ENCODE data around the gene RAD18.

RAD18 gene

DNA sequence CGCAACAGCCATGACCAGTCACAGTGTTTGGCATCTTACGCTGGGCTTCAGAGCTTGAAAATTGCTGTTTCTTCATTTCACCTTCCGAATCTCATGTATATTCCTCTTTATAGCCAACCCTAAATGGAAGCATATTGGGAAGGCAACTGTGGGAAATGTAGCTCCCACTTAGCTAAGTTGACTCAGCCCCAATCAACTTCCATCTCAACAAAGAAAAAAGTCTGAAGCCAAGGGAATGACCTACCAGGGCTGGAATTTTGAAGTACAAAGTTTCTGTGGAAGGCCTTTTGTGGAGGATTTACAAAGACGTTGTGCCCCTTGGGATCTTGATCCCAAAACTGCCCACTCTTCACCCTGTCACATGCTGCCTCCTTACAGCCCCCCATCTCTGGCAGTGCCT is 108.6 kb downstream of the RAD18 start:
- POLR2A ChIA-PET = no interaction called here
- TF ChIP-seq, protein P1, sequence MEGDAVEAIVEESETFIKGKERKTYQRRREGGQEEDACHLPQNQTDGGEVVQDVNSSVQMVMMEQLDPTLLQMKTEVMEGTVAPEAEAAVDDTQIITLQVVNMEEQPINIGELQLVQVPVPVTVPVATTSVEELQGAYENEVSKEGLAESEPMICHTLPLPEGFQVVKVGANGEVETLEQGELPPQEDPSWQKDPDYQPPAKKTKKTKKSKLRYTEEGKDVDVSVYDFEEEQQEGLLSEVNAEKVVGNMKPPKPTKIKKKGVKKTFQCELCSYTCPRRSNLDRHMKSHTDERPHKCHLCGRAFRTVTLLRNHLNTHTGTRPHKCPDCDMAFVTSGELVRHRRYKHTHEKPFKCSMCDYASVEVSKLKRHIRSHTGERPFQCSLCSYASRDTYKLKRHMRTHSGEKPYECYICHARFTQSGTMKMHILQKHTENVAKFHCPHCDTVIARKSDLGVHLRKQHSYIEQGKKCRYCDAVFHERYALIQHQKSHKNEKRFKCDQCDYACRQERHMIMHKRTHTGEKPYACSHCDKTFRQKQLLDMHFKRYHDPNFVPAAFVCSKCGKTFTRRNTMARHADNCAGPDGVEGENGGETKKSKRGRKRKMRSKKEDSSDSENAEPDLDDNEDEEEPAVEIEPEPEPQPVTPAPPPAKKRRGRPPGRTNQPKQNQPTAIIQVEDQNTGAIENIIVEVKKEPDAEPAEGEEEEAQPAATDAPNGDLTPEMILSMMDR (IDR thresholded peaks at IDR 0.05; ENCODE audit: control extremely low read depth, extremely low read depth, low read depth, missing control alignments) = no peak
- CTCF ChIA-PET = interaction anchor here (1.3 to 2.1 kb wide), 3 partner anchors 12 to 86 kb away, joined by 3 to 5 read pairs (median 5); partner anchors contain the start of gene OXTR
- DNase-seq (ENCODE audit: extremely low spot score) = no peak

DNA sequence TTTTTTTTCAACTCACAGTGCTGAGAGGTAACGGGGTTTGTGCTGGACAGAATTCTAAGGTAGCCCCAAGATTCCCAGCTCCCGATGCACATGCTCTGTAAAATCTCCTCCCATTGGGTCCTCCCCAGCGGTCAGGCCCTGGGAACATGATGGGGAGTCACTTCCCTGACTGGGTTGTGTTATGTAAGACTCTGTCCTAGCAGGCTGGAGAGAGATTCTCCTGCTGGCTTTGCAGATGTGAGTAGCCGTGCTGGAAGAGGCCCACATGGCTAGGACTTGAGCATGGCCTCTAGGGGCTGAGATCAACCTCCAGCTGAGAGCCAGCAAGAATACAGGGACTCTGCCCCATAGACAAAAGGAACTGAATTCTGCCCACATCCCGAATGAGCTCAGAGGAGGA is 110.2 kb downstream of the RAD18 start:
- TF ChIP-seq, protein P1 (IDR thresholded peaks at IDR 0.05; ENCODE audit: control extremely low read depth, extremely low read depth, low read depth, missing control alignments) = no peak
- CTCF ChIA-PET = interaction anchor here (0.9 to 1.2 kb wide), 2 partner anchors 12 to 20 kb away, joined by 3 to 4 read pairs; no protein-coding TSS in a partner anchor
- DNase-seq (ENCODE audit: extremely low spot score) = no peak
- POLR2A ChIA-PET = no interaction called here

DNA sequence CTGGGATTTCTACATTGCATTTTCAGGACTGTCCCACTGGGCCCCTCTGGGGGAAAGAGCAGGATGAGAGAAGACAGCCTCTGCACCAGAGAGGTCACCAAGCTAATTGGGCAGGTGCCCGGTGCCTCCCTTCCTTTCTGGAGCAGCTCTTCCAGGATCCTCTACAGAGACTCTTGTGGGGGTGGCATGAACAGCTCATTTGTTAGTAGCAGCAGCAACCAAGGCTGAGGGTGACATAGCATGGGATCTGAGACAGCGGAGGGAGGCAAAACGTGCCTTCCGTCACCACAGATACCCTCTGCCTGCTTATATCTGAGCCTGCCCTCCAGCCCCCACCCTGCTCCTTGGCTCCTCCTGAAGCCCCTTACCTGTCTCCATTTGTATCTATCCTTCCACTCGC is 110.8 kb downstream of the RAD18 start:
- no peak for DNase-seq (ENCODE audit: extremely low spot score)
- TF ChIP-seq, protein P1 (IDR thresholded peaks at IDR 0.05; ENCODE audit: control extremely low read depth, extremely low read depth, low read depth, missing control alignments) = no peak
- CTCF ChIA-PET = interaction anchor here (0.9 kb wide), 1 partner anchor 12 kb away, joined by 3 read pairs; no protein-coding TSS in a partner anchor
- POLR2A ChIA-PET = no interaction called here

DNA sequence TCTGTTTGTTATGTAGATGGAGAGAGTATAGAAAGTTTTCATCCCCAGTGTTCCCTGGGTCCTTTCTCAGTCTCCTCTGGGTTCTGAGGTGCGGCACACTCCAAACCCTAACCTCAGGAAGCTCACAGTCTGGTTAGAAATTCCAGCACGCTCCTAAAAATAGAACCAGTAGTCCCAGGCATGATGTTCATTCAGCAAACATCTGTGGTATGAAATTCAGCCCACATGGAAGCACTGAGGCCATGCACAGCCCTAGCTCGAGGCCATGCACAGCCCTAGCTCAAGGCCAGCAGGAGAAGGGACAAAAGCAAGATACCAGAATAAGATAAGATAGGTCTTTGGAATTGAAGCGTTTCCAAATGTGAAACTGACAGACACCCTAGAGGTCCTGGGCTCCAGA is 111.6 kb downstream of the RAD18 start:
- POLR2A ChIA-PET = no interaction called here

DNA sequence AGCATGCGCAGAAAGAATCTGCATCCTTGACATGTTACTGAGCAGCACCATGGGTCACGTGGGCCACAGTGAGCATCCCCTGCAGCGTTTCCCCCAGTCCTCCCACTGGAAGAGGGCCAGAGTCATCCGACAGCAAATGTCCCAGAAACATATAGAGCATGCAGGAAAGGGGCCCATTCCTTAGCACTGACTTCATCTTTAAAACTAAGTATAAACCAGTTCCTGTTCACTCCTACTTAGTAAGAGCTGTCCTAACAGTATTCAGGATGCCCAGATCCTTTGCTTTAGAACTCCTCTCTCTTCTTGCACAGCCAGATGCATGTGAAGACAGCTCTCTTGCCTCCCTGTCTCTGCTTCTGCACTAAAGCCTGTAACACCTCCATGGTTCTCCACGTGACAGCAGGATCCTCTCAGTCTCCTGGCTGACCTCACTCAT is 114.6 kb downstream of the RAD18 start:
- TF ChIP-seq, protein P1 (IDR thresholded peaks at IDR 0.05; ENCODE audit: control extremely low read depth, extremely low read depth, low read depth, missing control alignments) = no peak
- ChIA-PET POLR2A (no interaction called here), CTCF (no interaction called here)
- no peak for DNase-seq (ENCODE audit: extremely low spot score)

More for the DNA sequence above, 111.6 kb downstream of the RAD18 start:
- TF ChIP-seq, protein P1 (IDR thresholded peaks at IDR 0.05; ENCODE audit: control extremely low read depth, extremely low read depth, low read depth, missing control alignments) = no peak
- no peak for DNase-seq (ENCODE audit: extremely low spot score)
- CTCF ChIA-PET = interaction anchor here (1.1 to 1.2 kb wide), 2 partner anchors 9 to 20 kb away, joined by 3 to 4 read pairs; no protein-coding TSS in a partner anchor

DNA sequence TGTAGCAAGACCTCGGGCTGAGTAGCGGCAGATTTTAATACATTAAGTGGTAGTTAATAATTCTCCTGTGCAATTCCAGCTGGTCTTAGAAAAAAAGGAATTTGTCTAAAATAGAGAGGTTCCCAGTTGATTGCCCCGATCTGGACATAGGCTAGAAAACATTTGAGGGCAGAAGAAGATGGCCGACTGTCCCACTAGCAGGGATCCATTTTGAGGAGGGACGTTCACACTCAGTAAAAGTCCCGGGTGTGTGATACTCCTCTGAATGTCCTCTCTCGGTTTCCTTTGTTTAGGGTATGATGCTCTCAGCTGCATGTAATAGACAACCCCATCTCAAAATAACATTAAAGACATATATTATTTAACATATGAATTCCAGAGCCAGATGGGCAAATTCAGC is 116.0 kb downstream of the RAD18 start:
- CTCF ChIA-PET = no interaction called here
- DNase-seq (ENCODE audit: extremely low spot score) = no peak

More for the DNA sequence above, 116.0 kb downstream of the RAD18 start:
- TF ChIP-seq, protein P1 (IDR thresholded peaks at IDR 0.05; ENCODE audit: control extremely low read depth, extremely low read depth, low read depth, missing control alignments) = no peak
- POLR2A ChIA-PET = no interaction called here
